CD14-positive monocyte (primary cell): Measurements from ENCODE around the gene BEGAIN. TPM values are rescaled to one million over a fixed set of nuclear protein-coding genes. Genes with fewer than 3 reads are reported as not detected.

ENCODE experiments used
- DNase-seq, 3 donors: peaks; one replicate each; pipeline ENCODE4 v3.0.0-alpha.2; 2011 to 2022
- H2AFZ ChIP-seq: 2 replicates; pipeline ENCODE4 v1.6.0; 2012; ENCODE audit warnings: mild to moderate bottlenecking, low read depth, low read length, inconsistent platforms; ENCODE audit not compliant: insufficient read depth, poor library complexity, severe bottlenecking
- H3K27ac ChIP-seq, 2 donors: 1 replicate in 1 of 2; 2 replicates in 1 of 2; pipeline ENCODE4 v1.5.1; 2012 to 2013; ENCODE audit warnings: low read length in 2 of 2, control low read depth in 1 of 2, inconsistent platforms in 1 of 2, low read depth in 1 of 2, mild to moderate bottlenecking in 1 of 2
- H3K27me3 ChIP-seq, 2 donors: one replicate each; pipeline versions ENCODE4 v1.6.0 to v1.6.1; 2011 to 2013; ENCODE audit warnings: low read length in 2 of 2; ENCODE audit not compliant: control insufficient read depth in 2 of 2, insufficient read depth in 2 of 2
- H3K36me3 ChIP-seq, 2 donors: replicated peaks in 1 of 2; 1 replicate in 1 of 2; 2 replicates in 1 of 2; pipeline versions ENCODE4 v1.5.1 to v1.6.1; 2012 to 2013; ENCODE audit warnings: low read length in 2 of 2, control low read depth in 1 of 2, inconsistent platforms in 1 of 2, mild to moderate bottlenecking in 1 of 2; ENCODE audit not compliant: insufficient read depth in 2 of 2, control insufficient read depth in 1 of 2
- H3K4me1 ChIP-seq, 2 donors: 1 replicate in 1 of 2; 2 replicates in 1 of 2; pipeline versions ENCODE4 v1.5.1 to v1.6.1; 2012 to 2013; ENCODE audit warnings: low read length in 2 of 2, control low read depth in 1 of 2, inconsistent platforms in 1 of 2, mild to moderate bottlenecking in 1 of 2, moderate library complexity in 1 of 2; ENCODE audit not compliant: insufficient read depth in 2 of 2, control insufficient read depth in 1 of 2
- H3K4me2 ChIP-seq: replicated peaks from 2 replicates; pipeline ENCODE3; 2012; ENCODE audit warnings: low read length, moderate library complexity, mild to moderate bottlenecking; ENCODE audit not compliant: poor library complexity, severe bottlenecking; ENCODE audit errors: extremely low read depth
- H3K4me3 ChIP-seq, 3 experiments: fragments of 200-600 bp in 1 of 3; sonication (generic) in 1 of 3; replicated peaks in 1 of 3; 1 replicate in 2 of 3; 2 replicates in 1 of 3; pipeline ENCODE4 v1.5.1; 2011 to 2013; ENCODE audit warnings: low read length in 3 of 3, mild to moderate bottlenecking in 3 of 3, control low read depth in 2 of 3, low read depth in 2 of 3, inconsistent platforms in 1 of 3, moderate library complexity in 1 of 3
- H3K79me2 ChIP-seq: 2 replicates; pipeline ENCODE4 v1.6.0; 2012; ENCODE audit warnings: mild to moderate bottlenecking, control low read depth, inconsistent platforms, low read length, moderate library complexity; ENCODE audit not compliant: insufficient read depth
- H3K9ac ChIP-seq: 2 replicates; pipeline ENCODE4 v1.6.0; 2017; ENCODE audit warnings: low read length, mild to moderate bottlenecking; ENCODE audit not compliant: insufficient read depth, poor library complexity, severe bottlenecking
- H3K9me3 ChIP-seq, 2 donors: replicated peaks in 1 of 2; 1 replicate in 1 of 2; 2 replicates in 1 of 2; pipeline versions ENCODE4 v1.5.1 to v1.6.1; 2012 to 2013; ENCODE audit warnings: low read length in 2 of 2, control low read depth in 1 of 2; ENCODE audit not compliant: control insufficient read depth in 1 of 2, insufficient read depth in 1 of 2
- H4K20me1 ChIP-seq: 2 replicates; pipeline ENCODE4 v1.6.0; 2012; ENCODE audit warnings: mild to moderate bottlenecking, low read length, control low read depth, moderate library complexity; ENCODE audit not compliant: insufficient read depth
- H3K27ac Mint-ChIP-seq, 7 donors: one replicate each; pipeline ENCODE4 v1.8.0; 2020; ENCODE audit warnings: mild to moderate bottlenecking in 7 of 7, mixed read lengths in 7 of 7, moderate library complexity in 6 of 7, inconsistent platforms in 2 of 7
- H3K27me3 Mint-ChIP-seq, 3 donors: one replicate each; pipeline ENCODE4 v1.8.0; 2021 to 2022; ENCODE audit warnings: low read depth in 3 of 3, mild to moderate bottlenecking in 3 of 3, mixed read lengths in 3 of 3, moderate library complexity in 3 of 3, inconsistent platforms in 1 of 3
- H3K36me3 Mint-ChIP-seq, 2 donors: one replicate each; pipeline ENCODE4 v1.8.0; 2020; ENCODE audit warnings: mixed read lengths in 2 of 2, inconsistent platforms in 1 of 2, mild to moderate bottlenecking in 1 of 2
- H3K4me1 Mint-ChIP-seq: one replicate; pipeline ENCODE4 v1.8.0; 2020; ENCODE audit warnings: mild to moderate bottlenecking, mixed read lengths
- H3K4me3 Mint-ChIP-seq, 2 donors: one replicate each; pipeline ENCODE4 v1.8.0; 2020; ENCODE audit warnings: mild to moderate bottlenecking in 2 of 2, mixed read lengths in 2 of 2, moderate library complexity in 1 of 2
- H3K9me3 Mint-ChIP-seq, 7 donors: one replicate each; pipeline ENCODE4 v1.8.0; 2020 to 2022; ENCODE audit warnings: mixed read lengths in 7 of 7, mild to moderate bottlenecking in 6 of 7, moderate library complexity in 6 of 7, inconsistent platforms in 2 of 7
- CTCF ChIP-seq: fragments of 200-600 bp; IDR thresholded peaks from one replicate; pipeline ENCODE4 v1.8.0; 2022; ENCODE audit warnings: antibody characterized with exemption, mild to moderate bottlenecking
- WGBS: methylation state at CpG from one replicate; pipeline ENCODE4 v1.1.5; 2013; ENCODE audit warnings: missing lambda C conversion rate; ENCODE audit not compliant: insufficient coverage; 5-methylcytosine and 5-hydroxymethylcytosine counted together
- intact Hi-C, 2 donors: fragments of 100-400 bp; cut with micrococcal nuclease; formaldehyde crosslinking; loops; one replicate each; pipeline versions ENCODE4 v1.15.0 to v1.15.1; 2023
- polyA plus RNA-seq, 3 donors: library from polyadenylated mRNA; depleted of rRNA in 1 of 3; unstranded in 2 of 3; stranded (reverse) in 1 of 3; fragments of 300-500 nt in 2 of 3; fragments of >200 nt in 1 of 3; fragmentation: Illumina TruSeq in 2 of 3; gene quantifications; 1 replicate in 2 of 3; 2 replicates in 1 of 3; pipeline ENCODE4 v1.2.3, GENCODE V29; 2012 to 2021

BEGAIN gene
- polyA plus RNA-seq, 3 donors = 0.25 to 0.45 TPM; not detected in 1

GRCh38 chr14:100574642-100575031 lies 12.6 kb downstream of the BEGAIN start:
- Mint-ChIP-seq H3K27ac (no peak overlapping the region), H3K4me1 (peaks cover 9% of the 10 kb centered on the region), H3K36me3 (no peaks in the 10 kb centered on the region), H3K9me3 (peaks cover 0 to 10% (median 5%) of the 10 kb centered on the region in 7 donors), H3K4me3 (no peak overlapping the region), H3K27me3 (peaks cover 33 to 45% (median 44%) of the 10 kb centered on the region in 3 donors)
- Histone ChIP-seq H3K4me2 (no peak overlapping the region), H3K27ac (no peak overlapping the region), H3K27me3 (peaks cover 6 to 41% of the 10 kb centered on the region in 2 donors), H2AFZ (no peak overlapping the region), H3K9me3 (peaks cover 0 to 4% of the 10 kb centered on the region in 2 donors), H3K9ac (no peak overlapping the region), H4K20me1 (no peaks in the 10 kb centered on the region), H3K79me2 (no peaks in the 10 kb centered on the region), H3K4me3 (no peak overlapping the region), H3K36me3 (no peaks in the 10 kb centered on the region), H3K4me1 (no peaks in the 10 kb centered on the region)
- intact Hi-C loops = no loop called here
- no peak for DNase-seq
- WGBS = 95% methylated on average over 6 of the region's 7 CpGs
- TF ChIP-seq CTCF = no peak

GRCh38 chr14:100573757-100574641 lies 13.2 kb downstream of the BEGAIN start:
- H2AFZ ChIP-seq = no peak overlapping the region
- no peak overlapping the region for H3K4me3 Mint-ChIP-seq
- no peak overlapping the region for H3K27ac ChIP-seq
- no peak overlapping the region for H3K27ac Mint-ChIP-seq
- H3K4me1 ChIP-seq = peaks cover 0 to 2% of the 10 kb centered on the region in 2 donors
- no peak overlapping the region for H3K4me3 ChIP-seq
- H3K36me3 Mint-ChIP-seq = no peaks in the 10 kb centered on the region
- no peak for DNase-seq
- peaks cover 0 to 10% (median 9%) of the 10 kb centered on the region in 7 donors for H3K9me3 Mint-ChIP-seq
- H3K4me1 Mint-ChIP-seq = peaks cover 9% of the 10 kb centered on the region
- H3K9me3 ChIP-seq = peaks cover 0 to 4% of the 10 kb centered on the region in 2 donors
- WGBS = 95% methylated on average over 22 of the region's 27 CpGs
- intact Hi-C loops = no loop called here
- H3K27me3 Mint-ChIP-seq = peaks cover 39 to 52% (median 50%) of the 10 kb centered on the region in 3 donors
- peaks cover 12 to 47% of the 10 kb centered on the region in 2 donors for H3K27me3 ChIP-seq
- no peaks in the 10 kb centered on the region for H4K20me1 ChIP-seq
- H3K36me3 ChIP-seq = no peaks in the 10 kb centered on the region
- TF ChIP-seq CTCF = no peak
- no peaks in the 10 kb centered on the region for H3K79me2 ChIP-seq
- no peak overlapping the region for H3K9ac ChIP-seq
- no peak overlapping the region for H3K4me2 ChIP-seq
